Middle frontal gyrus (tissue), 1 donor: ENCODE data around the gene SART1.
"Not testable (repeated sequence)": the region's sequence is repeated elsewhere in the genome, so short reads cannot be mapped to it uniquely, and the experiment has no call there.

Experiments used
- DNase-seq: peaks from one replicate; pipeline ENCODE4 v3.0.0-alpha.2; 2015; ENCODE audit warnings: low spot score; ENCODE audit errors: extremely low spot score

Gene SART1

DNA sequence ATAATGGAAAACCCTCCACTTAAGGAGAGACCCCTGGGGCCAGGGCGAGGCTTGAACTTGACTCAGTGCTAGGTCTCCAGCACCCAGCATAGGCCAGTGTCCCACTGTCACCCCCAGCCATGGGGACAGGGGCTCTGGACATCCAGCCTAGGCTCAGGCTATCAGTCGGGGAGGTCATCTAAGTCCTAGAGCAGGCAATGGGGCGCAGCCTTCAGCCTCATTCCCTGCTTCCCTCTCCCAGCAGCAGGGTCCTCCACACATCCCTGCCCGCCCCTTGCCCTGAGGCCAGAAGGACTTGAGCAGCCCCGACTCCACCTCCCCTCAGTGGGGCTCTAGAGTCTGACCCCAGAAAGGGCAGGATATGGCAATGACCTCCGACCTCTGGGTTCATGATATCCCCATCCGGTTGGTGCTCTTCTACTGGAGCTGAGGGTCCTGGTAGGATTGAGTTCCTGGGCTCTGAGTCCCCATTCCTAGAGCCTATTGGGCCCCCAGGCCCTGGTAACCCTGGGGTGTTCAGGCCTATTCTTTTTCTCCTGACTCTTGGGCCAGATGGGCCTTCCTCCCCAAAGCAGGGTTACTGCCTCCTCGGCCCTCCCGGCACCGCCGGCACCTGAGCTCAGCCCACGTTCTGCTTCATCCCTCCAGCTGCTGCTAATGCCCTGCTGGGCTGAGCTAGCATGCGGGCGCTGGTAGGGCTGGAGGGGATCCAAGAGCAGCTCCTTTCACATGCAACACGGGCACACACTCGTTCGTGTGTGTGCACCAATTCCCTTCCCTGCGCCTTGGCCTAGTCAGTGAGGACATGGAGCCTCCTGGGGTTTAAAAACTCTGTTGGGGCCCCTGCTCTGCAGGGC is 54.6 kb downstream of the SART1 start:
- DNase-seq: no peak

GRCh38 chr11:66016793-66017177 is 55.3 kb downstream of the SART1 start:
- no peak for DNase-seq

- no peak for DNase-seq
Observed at GRCh38 chr11:66017321-66017720, 55.8 kb downstream of the SART1 start.

DNA sequence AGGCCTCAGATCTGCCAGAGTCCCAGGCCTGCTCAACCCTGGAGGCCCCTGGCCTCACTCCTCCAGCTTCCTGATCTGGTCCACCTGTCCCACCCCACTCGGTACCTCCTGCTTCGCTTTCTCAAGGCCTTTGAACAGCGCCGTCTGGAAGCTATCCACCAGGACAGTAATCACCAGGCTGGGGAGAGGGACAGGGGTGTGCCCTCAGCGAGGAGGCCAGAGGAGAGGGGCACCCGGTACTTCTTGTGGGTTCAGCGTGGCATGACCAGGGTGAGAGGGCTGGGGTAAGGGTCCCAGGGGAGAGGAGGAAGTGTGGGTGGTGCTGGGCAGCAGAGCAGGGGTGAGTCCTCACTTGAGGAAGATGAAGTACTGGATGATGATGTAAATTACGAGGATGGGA is 58.7 kb downstream of the SART1 start:
- DNase-seq: no peak

- DNase-seq: no peak
Observed at GRCh38 chr11:66020618-66021357, 59.3 kb downstream of the SART1 start.

- no peak for DNase-seq
Observed at GRCh38 chr11:66022401-66023185, 61.1 kb downstream of the SART1 start.

DNA sequence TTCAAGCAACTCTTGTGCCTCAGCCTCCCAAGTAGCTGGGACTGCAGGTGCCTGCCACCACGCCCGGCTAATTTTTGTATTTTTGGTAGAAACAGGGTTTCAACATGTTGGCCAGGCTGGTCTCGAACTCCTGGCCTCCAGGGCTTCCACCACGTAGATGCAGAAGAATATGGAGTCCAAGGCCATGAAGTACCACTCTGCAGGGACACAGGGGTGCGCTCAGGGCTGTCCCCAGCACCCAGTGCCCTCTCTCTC is 61.6 kb downstream of the SART1 start:
- DNase-seq: not testable (repeated sequence)

- no peak for DNase-seq
Observed at GRCh38 chr11:66026017-66026529, 64.5 kb downstream of the SART1 start, which contains the start of gene CATSPER1. Gene CATSPER1, minus strand, starts transcription at chr11:66026479. Its CDS starts 100 bp downstream, at chr11:66026379.
